ENCODE data around the gene CCDC28A.

CCDC28A gene

GRCh38 chr6:138832182-138832581, 58.6 kb downstream of the CCDC28A start:
- TF ChIP-seq CTCF (IDR thresholded peaks at IDR 0.05; ENCODE audit: borderline replicate concordance, insufficient read depth, low read depth, low read length) = no peak
- no peak overlapping the region for H3K4me3 ChIP-seq (ENCODE audit: low read depth, low read length)

GRCh38 chr6:138833816-138834539, 60.4 kb downstream of the CCDC28A start:
- no peak overlapping the region for H3K4me3 ChIP-seq (ENCODE audit: low read depth, low read length)
- no peak for TF ChIP-seq CTCF (IDR thresholded peaks at IDR 0.05; ENCODE audit: borderline replicate concordance, insufficient read depth, low read depth, low read length)

- no peak overlapping the region for H3K4me3 ChIP-seq (ENCODE audit: low read depth, low read length)
- no peak for TF ChIP-seq CTCF (IDR thresholded peaks at IDR 0.05; ENCODE audit: borderline replicate concordance, insufficient read depth, low read depth, low read length)
These were observed 63.7 kb downstream of the CCDC28A start for GRCh38 chr6:138837246-138837645.
